Breast epithelium (tissue), 4 donors: ENCODE data around the gene FHOD3. TPM values are rescaled to one million over a fixed set of nuclear protein-coding genes. Genes with fewer than 3 reads are reported as not detected.
A peak's percentile ranks its signal among the peaks of the same experiment; 100 is the strongest.

Experiments
- DNase-seq, 2 donors: peaks; one replicate each; pipeline ENCODE4 v3.0.0-alpha.2; 2019; ENCODE audit warnings: low spot score in 2 of 2
- H3K27ac ChIP-seq, 2 donors: fragments of 200-600 bp; sonication (generic) in 1 of 2; one replicate each; pipeline ENCODE4 v1.5.1; 2016 to 2019; ENCODE audit warnings: mild to moderate bottlenecking in 1 of 2
- H3K27me3 ChIP-seq, 2 donors: fragments of 200-600 bp; sonication (generic) in 1 of 2; one replicate each; pipeline versions ENCODE4 v1.5.1 to v1.6.0; 2017 to 2019; ENCODE audit warnings: control low read depth in 1 of 2, mild to moderate bottlenecking in 1 of 2
- H3K36me3 ChIP-seq: fragments of 200-600 bp; one replicate; pipeline ENCODE4 v1.5.1; 2019
- H3K4me1 ChIP-seq, 2 donors: fragments of 200-600 bp; sonication (generic); one replicate each; pipeline ENCODE4 v1.5.1; 2016 to 2019; ENCODE audit warnings: control low read depth in 1 of 2
- H3K4me3 ChIP-seq, 3 donors: fragments of 200-600 bp; sonication (generic); 1 replicate in 2 of 3; 2 replicates in 1 of 3; pipeline ENCODE4 v1.5.1; 2016 to 2019; ENCODE audit warnings: mild to moderate bottlenecking in 3 of 3, moderate library complexity in 2 of 3
- H3K9me3 ChIP-seq, 2 donors: fragments of 200-600 bp; sonication (generic) in 1 of 2; one replicate each; pipeline ENCODE4 v1.5.1; 2016 to 2019; ENCODE audit warnings: control low read depth in 1 of 2
- CTCF ChIP-seq, 3 donors: fragments of 450-650 bp; IDR thresholded peaks; one replicate each; pipeline ENCODE4 v1.5.1; 2016 to 2017; ENCODE audit warnings: antibody characterized with exemption in 3 of 3, mild to moderate bottlenecking in 3 of 3, moderate library complexity in 3 of 3
- POLR2A ChIP-seq: fragments of 450-650 bp; IDR thresholded peaks from one replicate; pipeline ENCODE4 v1.6.1; 2016; ENCODE audit warnings: antibody characterized with exemption, mild to moderate bottlenecking, moderate library complexity
- POLR2AphosphoS5 ChIP-seq, 3 donors: sonication (generic); formaldehyde crosslinking; IDR thresholded peaks; one replicate each; pipeline ENCODE4 v1.6.1; 2017; ENCODE audit warnings: antibody characterized with exemption in 3 of 3
- intact Hi-C: fragments of 100-400 bp; cut with DNase I; formaldehyde crosslinking; loops from one replicate; pipeline ENCODE4 v1.15.1; 2023; ENCODE audit warnings: low total_unique reads
- total RNA-seq, 3 donors: library from RNA; depleted of rRNA; stranded (reverse); fragments of >200 nt; gene quantifications; one replicate each; pipeline ENCODE4 v1.1.0, GENCODE V29; 2016

Gene FHOD3
- total RNA-seq, 3 donors from 2014 or later: 1.9 to 13.1 (median 13.0) TPM

DNA sequence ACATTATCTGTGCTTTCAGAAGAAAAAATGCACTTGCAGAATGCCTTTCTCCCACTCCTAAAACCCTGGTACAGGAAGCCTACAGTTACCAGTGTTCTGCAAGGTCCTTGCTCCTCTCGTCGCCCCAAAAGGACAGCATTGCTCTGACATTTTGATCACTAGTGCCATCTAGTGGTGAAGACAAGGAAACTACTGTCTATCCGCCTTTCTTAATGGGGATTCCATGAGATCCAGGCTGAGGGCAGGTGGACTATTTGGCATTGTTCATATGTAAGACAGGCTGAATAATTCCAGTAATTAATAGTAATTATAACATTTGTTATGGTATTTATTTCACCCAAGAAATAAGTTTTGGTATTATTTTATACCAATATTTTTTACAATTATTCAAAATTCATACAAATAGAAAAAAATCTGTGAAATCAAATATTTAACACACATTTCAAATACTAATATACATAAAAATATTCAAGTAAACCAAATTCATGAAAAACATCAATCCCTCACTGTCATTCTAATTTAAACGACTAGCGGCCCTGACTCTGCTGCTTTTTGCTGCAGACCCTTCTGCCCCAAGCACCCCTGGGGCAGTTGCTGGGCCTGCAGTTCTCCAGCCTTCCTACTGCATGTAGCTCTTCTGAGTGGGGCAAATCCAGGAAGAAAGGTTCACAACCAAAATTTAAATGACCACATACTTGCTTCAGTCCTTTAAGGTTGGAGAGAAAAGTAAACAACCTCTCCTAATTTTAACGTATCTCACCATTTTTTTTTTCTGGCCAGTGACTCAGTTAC, 512.3 kb downstream of the FHOD3 start:
- peak in 1 of 2 donors; percentile 25 for DNase-seq
- no peaks in the 10 kb centered on the region for H3K27me3 ChIP-seq
- H3K27ac ChIP-seq: no peak overlapping the region
- H3K36me3 ChIP-seq: no peaks in the 10 kb centered on the region
- H3K4me3 ChIP-seq: no peak overlapping the region
- no peak for TF ChIP-seq POLR2AphosphoS5 (IDR thresholded peaks at IDR 0.05)
- TF ChIP-seq CTCF (IDR thresholded peaks at IDR 0.05): peak; percentile 54 to 69 (median 69)
- no peak for TF ChIP-seq POLR2A
- no peaks in the 10 kb centered on the region for H3K9me3 ChIP-seq
- no peaks in the 10 kb centered on the region for H3K4me1 ChIP-seq
- intact Hi-C loops: loop anchor here (5.0 kb wide), 1 partner anchor 553 kb away; no protein-coding TSS in a partner anchor

DNA sequence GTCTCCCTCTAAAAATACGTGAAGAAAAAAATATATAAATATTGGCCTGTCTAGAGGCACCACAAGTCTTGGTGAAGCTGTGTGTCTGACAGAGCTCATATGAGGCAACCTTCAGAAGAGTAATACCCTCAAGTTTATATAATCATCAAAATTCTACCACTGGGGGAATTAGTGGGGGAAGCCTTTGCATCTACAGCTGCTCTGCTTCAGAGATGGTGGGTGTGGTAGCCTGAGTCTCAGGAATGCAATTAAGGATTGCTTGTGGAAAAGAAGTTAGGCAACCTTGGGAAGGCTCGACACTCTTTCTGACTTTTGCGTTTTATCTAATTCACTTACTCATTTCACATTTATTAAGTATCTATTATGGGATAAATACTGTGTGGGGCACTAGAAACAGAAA, 513.9 kb downstream of the FHOD3 start:
- Histone ChIP-seq H3K27me3 (no peaks in the 10 kb centered on the region), H3K4me1 (no peaks in the 10 kb centered on the region), H3K36me3 (no peaks in the 10 kb centered on the region), H3K9me3 (no peaks in the 10 kb centered on the region), H3K27ac (peak overlapping the region in 1 of 2 donors; percentile 23), H3K4me3 (no peak overlapping the region)
- TF ChIP-seq CTCF (IDR thresholded peaks at IDR 0.05) (no peak), POLR2A (no peak), POLR2AphosphoS5 (IDR thresholded peaks at IDR 0.05) (no peak)
- no peak for DNase-seq
- intact Hi-C loops: loop anchor here (5.0 kb wide), 1 partner anchor 551 kb away; no protein-coding TSS in a partner anchor

- intact Hi-C loops: loop anchor here (5.0 kb wide), 1 partner anchor 550 kb away; no protein-coding TSS in a partner anchor
- no peak for DNase-seq
- no peak overlapping the region for H3K4me3 ChIP-seq
- no peaks in the 10 kb centered on the region for H3K27me3 ChIP-seq
- TF ChIP-seq POLR2A: no peak
- no peak for TF ChIP-seq POLR2AphosphoS5 (IDR thresholded peaks at IDR 0.05)
- no peak for TF ChIP-seq CTCF (IDR thresholded peaks at IDR 0.05)
- no peaks in the 10 kb centered on the region for H3K9me3 ChIP-seq
- peak overlapping the region in 1 of 2 donors; percentile 26 for H3K27ac ChIP-seq
- no peaks in the 10 kb centered on the region for H3K36me3 ChIP-seq
- H3K4me1 ChIP-seq: no peaks in the 10 kb centered on the region
Observed at GRCh38 chr18:36811955-36812354, 514.4 kb downstream of the FHOD3 start.

DNA sequence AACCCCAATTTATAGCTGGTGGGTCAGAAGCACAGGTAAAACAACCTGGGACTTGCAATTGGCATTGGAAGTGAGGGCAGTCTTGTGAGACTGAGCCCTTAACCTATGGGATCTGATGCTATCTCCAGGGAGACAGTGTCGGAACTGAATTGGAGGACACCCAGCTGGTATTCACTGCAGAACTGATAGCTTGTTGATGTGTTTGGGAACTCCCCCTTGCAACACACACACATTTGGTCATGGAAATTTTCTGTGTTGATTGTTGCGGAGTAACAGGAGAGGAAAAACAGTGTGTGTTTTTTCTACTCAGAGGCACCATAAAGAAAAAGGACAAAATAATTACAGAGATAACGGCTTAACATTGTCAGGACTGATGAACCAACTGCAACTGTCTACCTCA, 515.2 kb downstream of the FHOD3 start:
- no peaks in the 10 kb centered on the region for H3K9me3 ChIP-seq
- no peak overlapping the region for H3K4me3 ChIP-seq
- intact Hi-C loops: loop anchor here (5.0 kb wide), 1 partner anchor 550 kb away; no protein-coding TSS in a partner anchor
- no peaks in the 10 kb centered on the region for H3K27me3 ChIP-seq
- H3K27ac ChIP-seq: no peak overlapping the region
- H3K4me1 ChIP-seq: no peaks in the 10 kb centered on the region
- DNase-seq: no peak
- no peak for TF ChIP-seq POLR2AphosphoS5 (IDR thresholded peaks at IDR 0.05)
- TF ChIP-seq CTCF (IDR thresholded peaks at IDR 0.05): no peak
- no peak for TF ChIP-seq POLR2A
- no peaks in the 10 kb centered on the region for H3K36me3 ChIP-seq

DNA sequence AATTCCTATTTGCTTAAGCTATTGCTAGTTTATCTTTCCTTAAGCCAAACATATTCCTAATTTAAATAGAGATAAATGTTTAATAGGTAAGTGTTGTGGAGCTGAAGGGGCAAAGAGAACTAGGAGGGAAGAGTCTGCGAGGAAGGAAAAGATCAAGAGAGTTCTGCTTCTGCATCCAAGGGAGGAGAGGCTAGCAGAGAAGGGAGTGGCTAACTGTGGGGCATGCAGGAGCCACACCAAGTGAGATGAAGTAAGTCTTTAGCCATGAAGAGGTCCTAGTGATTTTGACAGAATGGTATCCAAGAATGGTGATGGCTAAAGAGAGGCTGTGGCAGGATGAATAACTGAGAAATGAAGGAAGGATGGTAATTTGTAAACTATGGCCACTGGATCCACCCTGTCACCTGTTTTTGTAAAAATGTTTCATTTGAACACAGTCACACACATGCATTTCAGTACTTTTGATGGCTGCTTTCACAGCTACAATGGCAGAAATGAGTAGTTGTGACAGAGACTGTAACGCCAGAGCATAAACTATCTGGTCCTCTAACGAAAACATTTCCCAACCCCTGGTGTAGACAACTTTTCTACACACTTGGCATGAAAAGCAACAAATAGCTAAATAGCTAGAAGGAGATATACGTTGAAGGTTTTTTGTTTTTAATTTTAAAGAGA, 515.7 kb downstream of the FHOD3 start:
- no peaks in the 10 kb centered on the region for H3K27me3 ChIP-seq
- no peak for TF ChIP-seq CTCF (IDR thresholded peaks at IDR 0.05)
- TF ChIP-seq POLR2A: no peak
- TF ChIP-seq POLR2AphosphoS5 (IDR thresholded peaks at IDR 0.05): no peak
- H3K36me3 ChIP-seq: no peaks in the 10 kb centered on the region
- H3K4me3 ChIP-seq: no peak overlapping the region
- intact Hi-C loops: loop anchor here (5.0 kb wide), 1 partner anchor 549 kb away; no protein-coding TSS in a partner anchor
- no peak overlapping the region for H3K27ac ChIP-seq
- no peaks in the 10 kb centered on the region for H3K9me3 ChIP-seq
- no peaks in the 10 kb centered on the region for H3K4me1 ChIP-seq
- DNase-seq: no peak
